Gastrocnemius medialis (tissue), 4 donors: ENCODE measurements around the gene FBXO44.

Experiments used
- CTCF ChIP-seq, 5 experiments: fragments of 450-650 bp in 3 of 5; fragments of 200-600 bp in 2 of 5; sonication (generic) in 2 of 5; IDR thresholded peaks in 4 of 5; conservative IDR thresholded peaks in 1 of 5; 1 replicate in 4 of 5; 2 replicates in 1 of 5; pipeline ENCODE4 v1.5.1; 2016 to 2019; ENCODE audit warnings: antibody characterized with exemption in 5 of 5, mild to moderate bottlenecking in 3 of 5, moderate library complexity in 3 of 5
- POLR2A ChIP-seq, 2 donors: fragments of 450-650 bp; IDR thresholded peaks; one replicate each; pipeline ENCODE4 v1.6.1; 2017; ENCODE audit warnings: antibody characterized with exemption in 2 of 2, mild to moderate bottlenecking in 2 of 2, moderate library complexity in 2 of 2

GRCh38 chr1:11691302-11691914, 36.7 kb downstream of the FBXO44 start, which contains the start of gene DRAXIN:
- TF ChIP-seq CTCF (IDR thresholded peaks at IDR 0.05 in 4 of 5, conservative IDR thresholded peaks at IDR 0.05 in 1 of 5) (no peak), POLR2A (IDR thresholded peaks at IDR 0.05) (no peak)
